Liver (tissue), 3 donors: ENCODE results near the gene CATSPER2.
"Not testable (repeated sequence)": the region's sequence is repeated elsewhere in the genome, so short reads cannot be mapped to it uniquely, and the experiment has no call there.

Source experiments
- ATF3 ChIP-seq: IDR thresholded peaks from 2 replicates; pipeline ENCODE4 v1.6.1; 2016; ENCODE audit warnings: antibody characterized with exemption
- CTCF ChIP-seq: fragments of 150-350 bp; IDR thresholded peaks from 2 replicates; pipeline ENCODE4 v1.5.1; 2017; ENCODE audit warnings: improper control_type of control experiment, low read depth, low read length; ENCODE audit not compliant: missing input control
- EGR1 ChIP-seq, 2 donors: IDR thresholded peaks; 2 replicates each; pipeline ENCODE4 v1.6.1; 2016 to 2018; ENCODE audit warnings: antibody characterized with exemption in 2 of 2, low read depth in 2 of 2
- FOXA1 ChIP-seq: IDR thresholded peaks from 2 replicates; pipeline ENCODE4 v1.6.1; 2016; ENCODE audit warnings: antibody characterized with exemption
- GABPA ChIP-seq, 2 donors: IDR thresholded peaks in 1 of 2; conservative IDR thresholded peaks in 1 of 2; 2 replicates each; pipeline ENCODE4 v1.6.1; 2016; ENCODE audit warnings: antibody characterized with exemption in 2 of 2, mild to moderate bottlenecking in 1 of 2, moderate library complexity in 1 of 2
- HNF4A ChIP-seq, 2 donors: conservative IDR thresholded peaks; 2 replicates each; pipeline ENCODE4 v1.6.1; 2016; ENCODE audit warnings: antibody characterized with exemption in 2 of 2, mild to moderate bottlenecking in 2 of 2
- JUND ChIP-seq, 2 donors: IDR thresholded peaks; 2 replicates each; pipeline ENCODE4 v1.6.1; 2016; ENCODE audit warnings: antibody characterized with exemption in 2 of 2
- RAD21 ChIP-seq, 2 donors: IDR thresholded peaks; 2 replicates each; pipeline ENCODE4 v1.6.1; 2016; ENCODE audit warnings: antibody characterized with exemption in 2 of 2, mild to moderate bottlenecking in 2 of 2
- REST ChIP-seq: IDR thresholded peaks from 2 replicates; pipeline ENCODE4 v1.6.1; 2016; ENCODE audit warnings: antibody characterized with exemption, mild to moderate bottlenecking
- SP1 ChIP-seq: IDR thresholded peaks from 2 replicates; pipeline ENCODE4 v1.6.1; 2018; ENCODE audit warnings: antibody characterized with exemption, mild to moderate bottlenecking
- TAF1 ChIP-seq: conservative IDR thresholded peaks from 2 replicates; pipeline ENCODE4 v1.6.1; 2016; ENCODE audit warnings: antibody characterized with exemption, mild to moderate bottlenecking
- YY1 ChIP-seq: IDR thresholded peaks from 2 replicates; pipeline ENCODE4 v1.6.1; 2016; ENCODE audit warnings: antibody characterized with exemption, mild to moderate bottlenecking
- TF ChIP-seq, protein P1 (sequence below): IDR thresholded peaks from 2 replicates; pipeline ENCODE4 v1.6.1; 2016; ENCODE audit warnings: antibody characterized with exemption
- TF ChIP-seq, protein P2 (sequence below): IDR thresholded peaks from 2 replicates; pipeline ENCODE4 v1.6.1; 2016; ENCODE audit warnings: antibody characterized with exemption
- donor health status: healthy.
- donor health status: healthy.

DNA sequence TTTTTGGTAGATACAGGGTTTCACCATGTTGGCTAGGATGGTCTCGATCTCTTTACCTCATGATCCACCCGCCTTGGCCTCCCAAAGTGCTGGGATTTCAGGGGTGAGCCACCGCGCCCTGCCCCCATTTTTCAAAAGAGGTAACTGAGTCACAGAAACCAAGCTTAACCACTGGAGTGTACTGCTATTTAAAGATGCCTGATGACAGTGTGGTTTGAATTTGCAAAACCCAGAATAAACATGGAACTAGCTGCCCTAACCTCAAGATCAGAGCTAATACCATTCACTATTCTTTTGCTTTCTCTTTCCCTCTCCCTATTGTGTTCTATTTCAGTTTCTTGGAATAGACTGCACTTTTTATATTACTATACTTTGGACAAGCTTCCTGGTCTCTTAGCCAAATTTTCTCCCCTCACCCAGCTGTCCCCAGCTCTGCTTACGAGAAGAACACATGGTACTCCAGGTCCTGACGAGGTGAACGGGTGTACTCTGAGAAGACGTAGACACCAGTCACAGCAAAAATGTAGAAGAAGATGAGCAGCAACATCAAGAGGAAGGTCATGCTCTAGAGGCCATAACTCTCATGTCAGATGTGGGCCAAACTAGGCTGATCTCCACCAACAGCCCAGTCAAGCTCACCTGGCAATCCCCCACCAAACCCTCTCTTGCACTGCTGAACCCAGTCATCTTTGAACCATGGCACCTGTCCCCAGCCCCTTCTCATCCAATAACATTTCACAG is 10.0 kb downstream of the CATSPER2 start:
- TF ChIP-seq CTCF; SP1; GABPA (IDR thresholded peaks at IDR 0.05 in 1 of 2, conservative IDR thresholded peaks at IDR 0.05 in 1 of 2); HNF4A (conservative IDR thresholded peaks at IDR 0.05); EGR1 (IDR thresholded peaks at IDR 0.05; ENCODE audit: low read depth in 2 of 2); YY1; TAF1; RAD21 (IDR thresholded peaks at IDR 0.05); REST; ATF3; JUND (IDR thresholded peaks at IDR 0.05); FOXA1: not testable (repeated sequence)
- TF ChIP-seq, protein P1, sequence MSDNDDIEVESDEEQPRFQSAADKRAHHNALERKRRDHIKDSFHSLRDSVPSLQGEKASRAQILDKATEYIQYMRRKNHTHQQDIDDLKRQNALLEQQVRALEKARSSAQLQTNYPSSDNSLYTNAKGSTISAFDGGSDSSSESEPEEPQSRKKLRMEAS, result not testable (repeated sequence)
- TF ChIP-seq, protein P2, sequence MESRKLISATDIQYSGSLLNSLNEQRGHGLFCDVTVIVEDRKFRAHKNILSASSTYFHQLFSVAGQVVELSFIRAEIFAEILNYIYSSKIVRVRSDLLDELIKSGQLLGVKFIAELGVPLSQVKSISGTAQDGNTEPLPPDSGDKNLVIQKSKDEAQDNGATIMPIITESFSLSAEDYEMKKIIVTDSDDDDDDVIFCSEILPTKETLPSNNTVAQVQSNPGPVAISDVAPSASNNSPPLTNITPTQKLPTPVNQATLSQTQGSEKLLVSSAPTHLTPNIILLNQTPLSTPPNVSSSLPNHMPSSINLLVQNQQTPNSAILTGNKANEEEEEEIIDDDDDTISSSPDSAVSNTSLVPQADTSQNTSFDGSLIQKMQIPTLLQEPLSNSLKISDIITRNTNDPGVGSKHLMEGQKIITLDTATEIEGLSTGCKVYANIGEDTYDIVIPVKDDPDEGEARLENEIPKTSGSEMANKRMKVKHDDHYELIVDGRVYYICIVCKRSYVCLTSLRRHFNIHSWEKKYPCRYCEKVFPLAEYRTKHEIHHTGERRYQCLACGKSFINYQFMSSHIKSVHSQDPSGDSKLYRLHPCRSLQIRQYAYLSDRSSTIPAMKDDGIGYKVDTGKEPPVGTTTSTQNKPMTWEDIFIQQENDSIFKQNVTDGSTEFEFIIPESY, result not testable (repeated sequence)
